Measurements from ENCODE around the gene MB21D2. TPM values are rescaled to one million over a fixed set of nuclear protein-coding genes. Genes with fewer than 3 reads are reported as not detected.
A peak's percentile ranks its signal among the peaks of the same experiment; 100 is the strongest.
"Not testable (repeated sequence)": the region's sequence is repeated elsewhere in the genome, so short reads cannot be mapped to it uniquely, and the experiment has no call there.

The MB21D2 gene
- total RNA-seq, result 0.23 TPM

- ATAC-seq (peak; percentile 81), DNase-seq (ENCODE audit: low spot score) (peak; percentile 58)
These were observed at the start of gene MB21D2 for GRCh38 chr3:192917404-192918274. Gene MB21D2, minus strand, starts transcription at chr3:192917856. Its CDS starts 16 bp downstream, at chr3:192917840.

- ATAC-seq; DNase-seq (ENCODE audit: low spot score): not testable (repeated sequence)
These were observed 47.5 kb upstream of the MB21D2 start for GRCh38 chr3:192964959-192965719.

GRCh38 chr3:192959773-192960172, 42.1 kb upstream of the MB21D2 start:
- DNase-seq (ENCODE audit: low spot score), result no peak
- ATAC-seq, result no peak

GRCh38 chr3:192958219-192958872, 40.7 kb upstream of the MB21D2 start:
- ATAC-seq, result no peak
- no peak for DNase-seq (ENCODE audit: low spot score)

GRCh38 chr3:192957441-192958021, 39.9 kb upstream of the MB21D2 start:
- DNase-seq (ENCODE audit: low spot score) (no peak), ATAC-seq (peak; percentile 73)

- no peak for ATAC-seq
These were observed 36.3 kb upstream of the MB21D2 start for GRCh38 chr3:192953926-192954325.

GRCh38 chr3:192947421-192947820, 29.8 kb upstream of the MB21D2 start:
- DNase-seq (ENCODE audit: low spot score) (no peak), ATAC-seq (no peak)

More at GRCh38 chr3:192953926-192954325, 36.3 kb upstream of the MB21D2 start:
- no peak for DNase-seq (ENCODE audit: low spot score)

GRCh38 chr3:192943393-192943792, 25.7 kb upstream of the MB21D2 start:
- DNase-seq (ENCODE audit: low spot score), result no peak

GRCh38 chr3:192942625-192943024, 25.0 kb upstream of the MB21D2 start:
- DNase-seq (ENCODE audit: low spot score) (no peak), ATAC-seq (no peak)

More at GRCh38 chr3:192943393-192943792, 25.7 kb upstream of the MB21D2 start:
- no peak for ATAC-seq

- ATAC-seq (no peak), DNase-seq (ENCODE audit: low spot score) (no peak)
These were observed 22.5 kb upstream of the MB21D2 start for GRCh38 chr3:192940129-192940528.

GRCh38 chr3:192935441-192935840, 17.8 kb upstream of the MB21D2 start:
- DNase-seq (ENCODE audit: low spot score) (no peak), ATAC-seq (no peak)

- DNase-seq (ENCODE audit: low spot score), result no peak
- no peak for ATAC-seq
These were observed 16.3 kb upstream of the MB21D2 start for GRCh38 chr3:192933779-192934460.

GRCh38 chr3:192933259-192933658, 15.6 kb upstream of the MB21D2 start:
- DNase-seq (ENCODE audit: low spot score), result no peak
- ATAC-seq, result no peak

- DNase-seq (ENCODE audit: low spot score), result no peak
- ATAC-seq, result no peak
These were observed 14.2 kb upstream of the MB21D2 start for GRCh38 chr3:192931825-192932224.

- ATAC-seq (no peak), DNase-seq (ENCODE audit: low spot score) (no peak)
These were observed 12.9 kb upstream of the MB21D2 start for GRCh38 chr3:192930577-192930976.

GRCh38 chr3:192929755-192930547, 12.3 kb upstream of the MB21D2 start:
- ATAC-seq (no peak), DNase-seq (ENCODE audit: low spot score) (no peak)

GRCh38 chr3:192929146-192929545, 11.5 kb upstream of the MB21D2 start:
- ATAC-seq (peak; percentile 11), DNase-seq (ENCODE audit: low spot score) (no peak)

- DNase-seq (ENCODE audit: low spot score), result no peak
- ATAC-seq, result peak; percentile 95
These were observed 11.1 kb upstream of the MB21D2 start for GRCh38 chr3:192928720-192929119.

- no peak for DNase-seq (ENCODE audit: low spot score)
- no peak for ATAC-seq
These were observed 10.4 kb upstream of the MB21D2 start for GRCh38 chr3:192928016-192928415.

GRCh38 chr3:192927016-192927415, 9.4 kb upstream of the MB21D2 start:
- no peak for ATAC-seq

More at GRCh38 chr3:192927016-192927415, 9.4 kb upstream of the MB21D2 start:
- DNase-seq (ENCODE audit: low spot score), result no peak
